GM21786 (cell line): ENCODE results near the gene ARAP3.
"Not testable (repeated sequence)": the region's sequence is repeated elsewhere in the genome, so short reads cannot be mapped to it uniquely, and the experiment has no call there.

Experiments
- ATAC-seq: cut with Tn5 transposase; IDR thresholded peaks from one replicate; pipeline ENCODE4 v1.9.1; 2021; ENCODE audit not compliant: unreplicated experiment

The ARAP3 gene

GRCh38 chr5:141681695-141682641 is at the start of gene ARAP3:
Gene ARAP3, minus strand, starts transcription at chr5:141682230. Its CDS starts 1,744 bp downstream, at chr5:141680486.
- ATAC-seq: no peak

GRCh38 chr5:141729387-141730006 is 47.5 kb upstream of the ARAP3 start:
- no peak for ATAC-seq

- ATAC-seq: no peak
Measured at GRCh38 chr5:141725891-141726290, 43.9 kb upstream of the ARAP3 start.

GRCh38 chr5:141725174-141725573 is 43.1 kb upstream of the ARAP3 start:
- ATAC-seq: not testable (repeated sequence)

- no peak for ATAC-seq
Measured at GRCh38 chr5:141722266-141722665, 40.2 kb upstream of the ARAP3 start.

GRCh38 chr5:141717043-141717442 is 35.0 kb upstream of the ARAP3 start:
- no peak for ATAC-seq

GRCh38 chr5:141716468-141716867 is 34.4 kb upstream of the ARAP3 start:
- no peak for ATAC-seq

- no peak for ATAC-seq
Measured at GRCh38 chr5:141716009-141716408, 34.0 kb upstream of the ARAP3 start.

GRCh38 chr5:141715346-141715905 is 33.4 kb upstream of the ARAP3 start:
- ATAC-seq: no peak

- ATAC-seq: no peak
Measured at GRCh38 chr5:141714542-141715310, 32.7 kb upstream of the ARAP3 start.

GRCh38 chr5:141713616-141714309 is 31.7 kb upstream of the ARAP3 start:
- ATAC-seq: no peak

- ATAC-seq: no peak
Measured at GRCh38 chr5:141711687-141712086, 29.7 kb upstream of the ARAP3 start.

- no peak for ATAC-seq
Measured at GRCh38 chr5:141709699-141710267, 27.8 kb upstream of the ARAP3 start.

- no peak for ATAC-seq
Measured at GRCh38 chr5:141708016-141708415, 26.0 kb upstream of the ARAP3 start.

GRCh38 chr5:141707510-141707909 is 25.5 kb upstream of the ARAP3 start:
- no peak for ATAC-seq

GRCh38 chr5:141706121-141706520 is 24.1 kb upstream of the ARAP3 start:
- ATAC-seq: no peak

GRCh38 chr5:141705469-141705868 is 23.4 kb upstream of the ARAP3 start:
- no peak for ATAC-seq

- ATAC-seq: no peak
Measured at GRCh38 chr5:141704782-141705297, 22.8 kb upstream of the ARAP3 start.

GRCh38 chr5:141703133-141703561 is 21.1 kb upstream of the ARAP3 start:
- ATAC-seq: no peak
